ENCODE results near the gene PDCD7. TPM values are rescaled to one million over a fixed set of nuclear protein-coding genes. Genes with fewer than 3 reads are reported as not detected.
"Not testable (repeated sequence)": the region's sequence is repeated elsewhere in the genome, so short reads cannot be mapped to it uniquely, and the experiment has no call there.

The PDCD7 gene
- total RNA-seq, 1 donor from 2014 or later: 17.9 TPM

GRCh38 chr15:65081758-65082157 lies 51.9 kb downstream of the PDCD7 start:
- ATAC-seq: no peak
- intact Hi-C loops (cut with DNase I): loop anchor here (2.0 kb wide), 1 partner anchor 49 kb away; no protein-coding TSS in a partner anchor
- no peak for DNase-seq (ENCODE audit: missing footprints)

- intact Hi-C loops (cut with DNase I): no loop called here
- no peak for DNase-seq (ENCODE audit: missing footprints)
- ATAC-seq: peak; percentile 49
These were observed 52.3 kb downstream of the PDCD7 start for GRCh38 chr15:65081270-65081669.

- DNase-seq (ENCODE audit: missing footprints) (no peak), ATAC-seq (no peak)
- intact Hi-C loops (cut with DNase I): loop anchor here (2.0 kb wide), 1 partner anchor 25 kb away; no protein-coding TSS in a partner anchor
These were observed 54.0 kb downstream of the PDCD7 start for GRCh38 chr15:65079580-65079979.

GRCh38 chr15:65077981-65078352 lies 55.6 kb downstream of the PDCD7 start:
- intact Hi-C loops (cut with DNase I): loop anchor here (2.0 kb wide), 1 partner anchor 23 kb away; no protein-coding TSS in a partner anchor
- ATAC-seq: peak; percentile 71
- peak; percentile 88 for DNase-seq (ENCODE audit: missing footprints)

- ATAC-seq (no peak), DNase-seq (ENCODE audit: missing footprints) (no peak)
These were observed 56.2 kb downstream of the PDCD7 start for GRCh38 chr15:65077291-65077980.

GRCh38 chr15:65076486-65077290 lies 56.9 kb downstream of the PDCD7 start, which contains the start of gene KBTBD13:
TSS of gene KBTBD13 (plus strand) at chr15:65076746. CDS start at chr15:65076816, 70 bp downstream.
- ATAC-seq: peak; percentile 66
- DNase-seq (ENCODE audit: missing footprints): no peak
- intact Hi-C loops (cut with DNase I): no loop called here

More at GRCh38 chr15:65077291-65077980, 56.2 kb downstream of the PDCD7 start:
- intact Hi-C loops (cut with DNase I): no loop called here

GRCh38 chr15:65075607-65076395 lies 57.8 kb downstream of the PDCD7 start:
- DNase-seq (ENCODE audit: missing footprints): peak; percentile 26
- intact Hi-C loops (cut with DNase I); ATAC-seq: not testable (repeated sequence)

- intact Hi-C loops (cut with DNase I); DNase-seq (ENCODE audit: missing footprints); ATAC-seq: not testable (repeated sequence)
These were observed 58.7 kb downstream of the PDCD7 start for GRCh38 chr15:65074946-65075345.

- no peak for DNase-seq (ENCODE audit: missing footprints)
- no peak for ATAC-seq
- intact Hi-C loops (cut with DNase I): no loop called here
These were observed 61.0 kb downstream of the PDCD7 start for GRCh38 chr15:65072617-65073016.

GRCh38 chr15:65072027-65072426 lies 61.6 kb downstream of the PDCD7 start:
- peak; percentile 24 for ATAC-seq
- peak; percentile 53 for DNase-seq (ENCODE audit: missing footprints)
- intact Hi-C loops (cut with DNase I): no loop called here

- peak; percentile 65 for DNase-seq (ENCODE audit: missing footprints)
- peak; percentile 74 for ATAC-seq
- intact Hi-C loops (cut with DNase I): no loop called here
These were observed 62.2 kb downstream of the PDCD7 start for GRCh38 chr15:65071381-65071811.

GRCh38 chr15:65069779-65070546 lies 63.6 kb downstream of the PDCD7 start:
- intact Hi-C loops (cut with DNase I): no loop called here
- ATAC-seq: peak; percentile 2

GRCh38 chr15:65069179-65069578 lies 64.4 kb downstream of the PDCD7 start:
- intact Hi-C loops (cut with DNase I): no loop called here
- ATAC-seq (peak; percentile 71), DNase-seq (ENCODE audit: missing footprints) (no peak)

More at GRCh38 chr15:65069779-65070546, 63.6 kb downstream of the PDCD7 start:
- peak; percentile 64 for DNase-seq (ENCODE audit: missing footprints)

GRCh38 chr15:65068403-65068788 lies 65.2 kb downstream of the PDCD7 start:
- no peak for ATAC-seq
- no peak for DNase-seq (ENCODE audit: missing footprints)
- intact Hi-C loops (cut with DNase I): no loop called here

- intact Hi-C loops (cut with DNase I): no loop called here
- peak; percentile 16 for ATAC-seq
- no peak for DNase-seq (ENCODE audit: missing footprints)
These were observed 65.8 kb downstream of the PDCD7 start, which contains the start of gene RASL12 for GRCh38 chr15:65067645-65068402. TSS of gene RASL12 (minus strand) at chr15:65067991. CDS start at chr15:65067835, 156 bp downstream.
